Nephron progenitor cell (in vitro differentiated cells): Measurements from ENCODE around the gene C3orf52.

ENCODE experiments used
- DNase-seq: peaks from one replicate; pipeline ENCODE4 v3.0.0; 2021
- H3K27ac Mint-ChIP-seq: 2 replicates; pipeline ENCODE4 v1.8.0; 2021; ENCODE audit warnings: mild to moderate bottlenecking, moderate library complexity, mixed read lengths
- H3K27me3 Mint-ChIP-seq: 2 replicates; pipeline ENCODE4 v1.8.0; 2021; ENCODE audit warnings: mild to moderate bottlenecking, low read depth, mixed read lengths; ENCODE audit not compliant: poor library complexity
- H3K36me3 Mint-ChIP-seq: 2 replicates; pipeline ENCODE4 v1.8.0; 2021; ENCODE audit warnings: low read depth, mixed read lengths
- H3K4me1 Mint-ChIP-seq: 2 replicates; pipeline ENCODE4 v1.8.0; 2021; ENCODE audit warnings: mixed read lengths
- H3K4me3 Mint-ChIP-seq: 2 replicates; pipeline ENCODE4 v1.8.0; 2021; ENCODE audit warnings: mild to moderate bottlenecking, moderate library complexity, mixed read lengths
- H3K9me3 Mint-ChIP-seq: 2 replicates; pipeline ENCODE4 v1.8.0; 2021; ENCODE audit warnings: mild to moderate bottlenecking, moderate library complexity, mixed read lengths
- CTCF ChIP-seq: fragments of 200-600 bp; sonication (generic); IDR thresholded peaks from 2 replicates; pipeline ENCODE4 v1.5.0; 2021; ENCODE audit warnings: antibody characterized with exemption

C3orf52 gene

GRCh38 chr3:112084980-112085705 lies 1.0 kb upstream of the C3orf52 start:
- Mint-ChIP-seq H3K27me3 (peaks cover 3% of the 10 kb centered on the region), H3K4me3 (peak overlapping the region; percentile 99), H3K27ac (no peak overlapping the region), H3K36me3 (no peaks in the 10 kb centered on the region), H3K9me3 (no peaks in the 10 kb centered on the region), H3K4me1 (peaks cover 65% of the 10 kb centered on the region)
- TF ChIP-seq CTCF = no peak
- DNase-seq = no peak

GRCh38 chr3:112085735-112086075 lies 484 bp upstream of the C3orf52 start:
- H3K36me3 Mint-ChIP-seq = no peaks in the 10 kb centered on the region
- TF ChIP-seq CTCF = no peak
- H3K4me3 Mint-ChIP-seq = peak overlapping the region; percentile 99
- H3K27ac Mint-ChIP-seq = no peak overlapping the region
- peaks cover 71% of the 10 kb centered on the region for H3K4me1 Mint-ChIP-seq
- H3K9me3 Mint-ChIP-seq = no peaks in the 10 kb centered on the region
- peaks cover 3% of the 10 kb centered on the region for H3K27me3 Mint-ChIP-seq
- no peak for DNase-seq

- TF ChIP-seq CTCF = no peak
- peak overlapping the region; percentile 99 for H3K4me3 Mint-ChIP-seq
- no peaks in the 10 kb centered on the region for H3K36me3 Mint-ChIP-seq
- no peaks in the 10 kb centered on the region for H3K9me3 Mint-ChIP-seq
- peak; percentile 28 for DNase-seq
- peaks cover 3% of the 10 kb centered on the region for H3K27me3 Mint-ChIP-seq
- peaks cover 81% of the 10 kb centered on the region for H3K4me1 Mint-ChIP-seq
- peak overlapping the region; percentile 98 for H3K27ac Mint-ChIP-seq
Measured at GRCh38 chr3:112086875-112087524, 811 bp downstream of the C3orf52 start.

- Mint-ChIP-seq H3K27ac (peak overlapping the region; percentile 98), H3K9me3 (no peaks in the 10 kb centered on the region), H3K27me3 (peaks cover 3% of the 10 kb centered on the region), H3K4me1 (peaks cover 86% of the 10 kb centered on the region), H3K4me3 (peak overlapping the region; percentile 99), H3K36me3 (no peaks in the 10 kb centered on the region)
- no peak for TF ChIP-seq CTCF
- no peak for DNase-seq
Measured at GRCh38 chr3:112087746-112088145, 1.6 kb downstream of the C3orf52 start.

GRCh38 chr3:112088944-112089343 lies 2.8 kb downstream of the C3orf52 start:
- Mint-ChIP-seq H3K27ac (peak overlapping the region; percentile 81), H3K27me3 (peaks cover 3% of the 10 kb centered on the region), H3K4me1 (peaks cover 89% of the 10 kb centered on the region), H3K4me3 (peak overlapping the region; percentile 99), H3K36me3 (peaks cover 5% of the 10 kb centered on the region), H3K9me3 (no peaks in the 10 kb centered on the region)
- no peak for TF ChIP-seq CTCF
- DNase-seq = no peak
